Type B pancreatic cell (in vitro differentiated cells): ENCODE data around the gene AHCTF1. TPM values are rescaled to one million over a fixed set of nuclear protein-coding genes. Genes with fewer than 3 reads are reported as not detected.
A peak's percentile ranks its signal among the peaks of the same experiment; 100 is the strongest.

Experiments used
- DNase-seq: peaks from one replicate; pipeline ENCODE4 v3.0.0; 2021; ENCODE audit warnings: mixed read lengths; ENCODE audit not compliant: unreplicated experiment; ENCODE audit errors: extremely low spot score
- H3K27ac Mint-ChIP-seq: 2 replicates; pipeline ENCODE4 v1.8.0; 2021; ENCODE audit warnings: mild to moderate bottlenecking, mixed read lengths
- H3K27me3 Mint-ChIP-seq: 2 replicates; pipeline ENCODE4 v1.8.0; 2021; ENCODE audit warnings: mixed read lengths
- H3K36me3 Mint-ChIP-seq: 2 replicates; pipeline ENCODE4 v1.8.0; 2021; ENCODE audit warnings: mixed read lengths
- H3K4me1 Mint-ChIP-seq: one replicate; pipeline ENCODE4 v1.8.0; 2021; ENCODE audit warnings: mixed read lengths; ENCODE audit not compliant: unreplicated experiment
- H3K4me3 Mint-ChIP-seq: 2 replicates; pipeline ENCODE4 v1.8.0; 2021; ENCODE audit warnings: mild to moderate bottlenecking, mixed read lengths
- H3K9me3 Mint-ChIP-seq: 2 replicates; pipeline ENCODE4 v1.8.0; 2021; ENCODE audit warnings: mixed read lengths
- CTCF ChIP-seq: fragments of 200-600 bp; sonication (generic); conservative IDR thresholded peaks from 2 replicates; pipeline ENCODE4 v1.5.0; 2021; ENCODE audit warnings: antibody characterized with exemption, mild to moderate bottlenecking
- total RNA-seq: library from RNA; stranded (reverse); gene quantifications from 2 replicates; pipeline ENCODE4 v1.2.1, GENCODE V29; 2021; ENCODE audit warnings: low replicate concordance

Gene AHCTF1
- total RNA-seq, 1 donor from 2014 or later: 34.9 TPM

- Mint-ChIP-seq H3K27me3 (no peaks in the 10 kb centered on the region), H3K9me3 (no peaks in the 10 kb centered on the region), H3K4me3 (peak overlapping the region; percentile 27), H3K27ac (no peak overlapping the region), H3K36me3 (no peaks in the 10 kb centered on the region), H3K4me1 (peaks cover 18% of the 10 kb centered on the region)
- TF ChIP-seq CTCF: no peak
- no peak for DNase-seq
These were observed 142.1 kb downstream of the AHCTF1 start for GRCh38 chr1:246789454-246790339.

Other genes with a start within 250 kb of the AHCTF1 start
- gene SCCPDH, start 207.5 kb downstream of the AHCTF1 start, total RNA-seq: 18.1 and 34.1 TPM in 2 replicates
- gene ZNF695, start 76.1 kb upstream of the AHCTF1 start, total RNA-seq: 7.4 and 17.9 TPM in 2 replicates
- 6.6 and 8.5 TPM in 2 replicates for gene ZNF670, start 146.9 kb upstream of the AHCTF1 start, total RNA-seq
- gene ZNF669, start 172.4 kb upstream of the AHCTF1 start, total RNA-seq: 19.8 and 21.3 TPM in 2 replicates
- gene ZNF124, start 240.1 kb upstream of the AHCTF1 start, total RNA-seq: 55.1 and 134 TPM in 2 replicates